Measurements from ENCODE around the gene TMEM238L. TPM values are rescaled to one million over a fixed set of nuclear protein-coding genes. Genes with fewer than 3 reads are reported as not detected.
A peak's percentile ranks its signal among the peaks of the same experiment; 100 is the strongest.

The TMEM238L gene
- total RNA-seq, 1 donor, result not detected

DNA sequence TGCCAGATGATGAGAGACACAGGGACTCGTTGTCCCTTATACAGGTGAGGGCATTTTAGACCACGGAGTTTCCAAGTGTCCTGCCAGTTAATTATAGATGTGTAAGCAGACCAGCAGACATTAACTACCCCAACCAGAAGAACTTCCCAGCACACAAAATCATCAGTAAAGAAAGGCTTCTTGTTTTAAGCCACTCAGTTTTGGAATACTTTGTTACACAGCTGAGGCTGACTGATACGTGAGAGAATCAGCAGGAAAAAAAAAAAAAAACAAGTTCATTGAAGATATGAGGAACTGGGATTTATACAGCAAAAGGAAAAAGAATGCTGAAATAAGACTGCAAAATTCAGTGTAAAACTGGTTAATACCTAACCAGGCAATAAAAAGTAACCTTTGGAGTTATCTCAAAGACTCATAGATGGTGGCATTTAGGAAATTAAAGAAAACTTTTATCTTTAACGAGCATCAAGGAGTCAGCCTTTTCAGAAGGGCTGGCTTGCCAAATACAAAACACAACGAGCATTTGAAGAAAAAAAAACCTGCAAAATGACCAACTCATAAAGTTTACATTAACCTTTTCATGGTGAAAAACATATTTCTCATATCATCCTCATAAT is 28.1 kb downstream of the TMEM238L start:
- H3K27me3 ChIP-seq (ENCODE audit: insufficient read depth, low read length), result no peaks in the 10 kb centered on the region
- no peak overlapping the region for H3K27ac ChIP-seq (ENCODE audit: low read depth, low read length)
- no peaks in the 10 kb centered on the region for H3K79me2 ChIP-seq (ENCODE audit: insufficient read depth, low read length)
- no peaks in the 10 kb centered on the region for H3K36me3 ChIP-seq (ENCODE audit: insufficient read depth, low read length)
- H3K4me3 ChIP-seq (ENCODE audit: insufficient read depth, low read length), result no peak overlapping the region
- no peak overlapping the region for H2AFZ ChIP-seq (ENCODE audit: low read length)
- DNase-seq (ENCODE audit: insufficient read length, low spot score, missing footprints), result no peak
- H3K9me3 ChIP-seq (ENCODE audit: low read depth, low read length), result no peaks in the 10 kb centered on the region
- no peaks in the 10 kb centered on the region for H3K4me1 ChIP-seq (ENCODE audit: insufficient read depth, low read length)
- H3K4me2 ChIP-seq (ENCODE audit: insufficient read depth, low read length), result no peak overlapping the region
- TF ChIP-seq, protein P1, sequence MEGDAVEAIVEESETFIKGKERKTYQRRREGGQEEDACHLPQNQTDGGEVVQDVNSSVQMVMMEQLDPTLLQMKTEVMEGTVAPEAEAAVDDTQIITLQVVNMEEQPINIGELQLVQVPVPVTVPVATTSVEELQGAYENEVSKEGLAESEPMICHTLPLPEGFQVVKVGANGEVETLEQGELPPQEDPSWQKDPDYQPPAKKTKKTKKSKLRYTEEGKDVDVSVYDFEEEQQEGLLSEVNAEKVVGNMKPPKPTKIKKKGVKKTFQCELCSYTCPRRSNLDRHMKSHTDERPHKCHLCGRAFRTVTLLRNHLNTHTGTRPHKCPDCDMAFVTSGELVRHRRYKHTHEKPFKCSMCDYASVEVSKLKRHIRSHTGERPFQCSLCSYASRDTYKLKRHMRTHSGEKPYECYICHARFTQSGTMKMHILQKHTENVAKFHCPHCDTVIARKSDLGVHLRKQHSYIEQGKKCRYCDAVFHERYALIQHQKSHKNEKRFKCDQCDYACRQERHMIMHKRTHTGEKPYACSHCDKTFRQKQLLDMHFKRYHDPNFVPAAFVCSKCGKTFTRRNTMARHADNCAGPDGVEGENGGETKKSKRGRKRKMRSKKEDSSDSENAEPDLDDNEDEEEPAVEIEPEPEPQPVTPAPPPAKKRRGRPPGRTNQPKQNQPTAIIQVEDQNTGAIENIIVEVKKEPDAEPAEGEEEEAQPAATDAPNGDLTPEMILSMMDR (IDR thresholded peaks at IDR 0.05; ENCODE audit: extremely low read depth, low read depth, low read length), result no peak
- no peaks in the 10 kb centered on the region for H4K20me1 ChIP-seq (ENCODE audit: insufficient read depth, low read length)

DNA sequence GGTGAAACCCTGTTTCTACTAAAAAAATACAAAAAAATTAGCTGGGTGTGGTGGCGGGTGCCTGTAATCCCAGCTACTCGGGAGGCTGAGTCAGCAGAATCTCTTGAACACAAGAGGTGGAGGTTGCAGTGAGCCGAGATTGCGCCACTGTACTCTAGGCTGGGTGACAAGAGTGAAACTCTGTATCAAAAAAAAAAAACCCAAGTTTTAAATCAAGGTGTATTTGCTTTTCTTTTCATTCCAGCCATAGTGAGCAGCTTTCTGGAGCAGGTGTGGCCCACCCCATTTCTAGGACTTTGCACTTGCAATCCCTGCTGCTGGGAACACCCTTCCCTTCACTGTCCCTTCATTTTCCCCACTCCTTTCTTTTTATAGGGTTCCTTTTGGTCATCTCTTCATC is 28.8 kb downstream of the TMEM238L start:
- no peak overlapping the region for H3K27ac ChIP-seq (ENCODE audit: low read depth, low read length)
- TF ChIP-seq, protein P1 (IDR thresholded peaks at IDR 0.05; ENCODE audit: extremely low read depth, low read depth, low read length), result no peak
- H3K4me2 ChIP-seq (ENCODE audit: insufficient read depth, low read length), result no peak overlapping the region
- H3K4me3 ChIP-seq (ENCODE audit: insufficient read depth, low read length), result no peak overlapping the region
- no peak for DNase-seq (ENCODE audit: insufficient read length, low spot score, missing footprints)
- no peak overlapping the region for H2AFZ ChIP-seq (ENCODE audit: low read length)
- no peaks in the 10 kb centered on the region for H3K9me3 ChIP-seq (ENCODE audit: low read depth, low read length)
- H3K36me3 ChIP-seq (ENCODE audit: insufficient read depth, low read length), result no peaks in the 10 kb centered on the region
- H3K4me1 ChIP-seq (ENCODE audit: insufficient read depth, low read length), result no peaks in the 10 kb centered on the region
- no peaks in the 10 kb centered on the region for H4K20me1 ChIP-seq (ENCODE audit: insufficient read depth, low read length)
- no peaks in the 10 kb centered on the region for H3K27me3 ChIP-seq (ENCODE audit: insufficient read depth, low read length)
- no peaks in the 10 kb centered on the region for H3K79me2 ChIP-seq (ENCODE audit: insufficient read depth, low read length)

DNA sequence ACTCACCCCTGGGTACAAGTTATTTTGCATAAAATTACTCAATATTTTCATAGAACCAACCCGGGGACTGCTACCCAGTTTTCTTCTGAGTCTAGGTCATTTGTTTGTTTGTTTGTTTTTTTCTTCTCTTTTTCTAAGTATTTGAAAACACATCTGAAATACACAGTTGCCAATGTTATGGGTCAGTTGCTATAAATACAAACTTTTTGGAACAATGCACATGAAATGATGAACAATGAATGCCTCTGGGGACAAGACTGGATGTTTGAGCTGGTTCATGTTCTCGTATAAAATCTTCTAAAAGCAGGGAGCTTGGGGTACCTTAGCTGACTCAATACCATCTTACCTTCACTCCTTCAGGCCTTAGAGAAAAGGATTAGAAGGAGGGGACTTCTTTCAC is 30.5 kb downstream of the TMEM238L start:
- H2AFZ ChIP-seq (ENCODE audit: low read length), result no peak overlapping the region
- no peak for DNase-seq (ENCODE audit: insufficient read length, low spot score, missing footprints)
- no peaks in the 10 kb centered on the region for H3K9me3 ChIP-seq (ENCODE audit: low read depth, low read length)
- no peaks in the 10 kb centered on the region for H3K36me3 ChIP-seq (ENCODE audit: insufficient read depth, low read length)
- H3K27me3 ChIP-seq (ENCODE audit: insufficient read depth, low read length), result no peaks in the 10 kb centered on the region
- TF ChIP-seq, protein P1 (IDR thresholded peaks at IDR 0.05; ENCODE audit: extremely low read depth, low read depth, low read length), result no peak
- no peaks in the 10 kb centered on the region for H3K79me2 ChIP-seq (ENCODE audit: insufficient read depth, low read length)
- H3K4me1 ChIP-seq (ENCODE audit: insufficient read depth, low read length), result no peaks in the 10 kb centered on the region
- no peak overlapping the region for H3K4me2 ChIP-seq (ENCODE audit: insufficient read depth, low read length)
- H4K20me1 ChIP-seq (ENCODE audit: insufficient read depth, low read length), result no peaks in the 10 kb centered on the region
- H3K4me3 ChIP-seq (ENCODE audit: insufficient read depth, low read length), result no peak overlapping the region
- H3K27ac ChIP-seq (ENCODE audit: low read depth, low read length), result no peak overlapping the region

DNA sequence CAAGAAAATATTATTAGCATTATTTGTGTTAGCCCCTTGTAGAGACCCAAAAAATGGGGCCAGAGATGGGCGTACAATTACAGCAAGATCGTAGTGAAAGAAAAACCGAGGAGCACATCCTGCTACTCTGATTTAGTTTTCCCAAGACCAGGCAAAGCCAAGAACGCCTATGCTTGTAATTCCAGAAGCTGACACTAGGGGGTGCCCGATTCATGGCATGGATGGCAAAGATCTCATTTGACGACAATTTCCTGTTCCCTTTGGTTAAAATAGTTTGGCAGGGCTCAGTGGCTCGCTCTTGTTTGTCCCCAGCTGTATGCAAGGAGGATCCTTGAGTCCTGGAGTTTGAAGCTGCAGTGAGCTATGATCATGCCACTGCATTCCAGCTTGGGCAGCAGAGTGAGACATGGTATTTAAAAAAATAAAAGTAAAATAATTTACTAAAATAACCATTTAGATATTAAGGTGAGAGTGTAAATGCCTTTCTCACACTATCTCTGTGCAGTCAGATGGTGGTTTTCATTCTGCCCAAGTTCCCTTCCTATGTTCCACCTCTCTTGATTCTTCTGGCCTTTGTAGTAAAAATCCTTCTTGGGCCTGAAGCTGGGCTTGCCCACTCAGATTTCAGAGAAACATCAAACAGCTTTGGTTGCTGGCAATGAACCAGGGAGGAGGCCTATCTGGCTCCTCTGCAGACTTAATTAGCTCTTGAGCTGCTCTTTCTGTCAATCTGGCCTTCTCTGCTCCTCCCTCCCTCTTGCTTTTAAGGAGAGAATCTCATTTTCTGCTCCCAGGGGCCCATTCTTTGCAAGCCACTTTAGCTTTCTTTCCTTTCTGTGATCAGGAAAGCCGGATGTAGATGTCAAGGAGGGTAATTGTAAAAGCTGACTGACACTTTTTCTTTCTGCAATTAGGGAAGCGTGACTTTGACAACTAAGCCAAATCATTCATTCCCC is 31.2 kb downstream of the TMEM238L start:
- H3K27me3 ChIP-seq (ENCODE audit: insufficient read depth, low read length), result no peaks in the 10 kb centered on the region
- no peaks in the 10 kb centered on the region for H3K79me2 ChIP-seq (ENCODE audit: insufficient read depth, low read length)
- no peak overlapping the region for H3K4me2 ChIP-seq (ENCODE audit: insufficient read depth, low read length)
- no peaks in the 10 kb centered on the region for H3K36me3 ChIP-seq (ENCODE audit: insufficient read depth, low read length)
- H2AFZ ChIP-seq (ENCODE audit: low read length), result no peak overlapping the region
- H3K4me1 ChIP-seq (ENCODE audit: insufficient read depth, low read length), result no peaks in the 10 kb centered on the region
- no peak overlapping the region for H3K27ac ChIP-seq (ENCODE audit: low read depth, low read length)
- no peak overlapping the region for H3K4me3 ChIP-seq (ENCODE audit: insufficient read depth, low read length)
- no peaks in the 10 kb centered on the region for H4K20me1 ChIP-seq (ENCODE audit: insufficient read depth, low read length)
- no peaks in the 10 kb centered on the region for H3K9me3 ChIP-seq (ENCODE audit: low read depth, low read length)
- no peak for DNase-seq (ENCODE audit: insufficient read length, low spot score, missing footprints)
- TF ChIP-seq, protein P1 (IDR thresholded peaks at IDR 0.05; ENCODE audit: extremely low read depth, low read depth, low read length), result peak; percentile 34

Measured in osteoblast (primary cell).